GM21367 (cell line): ENCODE results near the gene TP53I13.

ENCODE experiments used
- ATAC-seq: cut with Tn5 transposase; IDR thresholded peaks from one replicate; pipeline ENCODE4 v1.9.1; 2021; ENCODE audit not compliant: unreplicated experiment

Gene TP53I13

DNA sequence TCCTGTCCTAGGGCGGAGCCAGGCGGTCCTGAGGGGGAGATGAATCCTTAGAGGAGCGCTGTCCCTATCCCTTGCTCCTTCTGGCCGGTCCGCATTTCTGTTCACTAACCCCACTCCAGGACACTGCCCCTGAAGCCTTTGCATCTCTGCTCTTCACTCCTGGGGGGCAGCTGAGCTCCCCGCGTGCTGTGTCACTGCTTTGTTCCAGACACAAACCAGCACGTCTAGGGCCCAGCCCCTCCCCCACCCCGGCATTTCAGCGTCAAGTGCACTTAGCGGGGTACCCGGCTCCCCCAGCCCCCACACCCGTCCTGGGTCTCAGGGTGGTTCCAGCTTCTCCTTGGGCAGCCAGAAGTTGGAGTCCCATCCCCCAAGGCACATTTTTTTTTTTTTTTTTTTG lies 45.4 kb downstream of the TP53I13 start:
- no peak for ATAC-seq

DNA sequence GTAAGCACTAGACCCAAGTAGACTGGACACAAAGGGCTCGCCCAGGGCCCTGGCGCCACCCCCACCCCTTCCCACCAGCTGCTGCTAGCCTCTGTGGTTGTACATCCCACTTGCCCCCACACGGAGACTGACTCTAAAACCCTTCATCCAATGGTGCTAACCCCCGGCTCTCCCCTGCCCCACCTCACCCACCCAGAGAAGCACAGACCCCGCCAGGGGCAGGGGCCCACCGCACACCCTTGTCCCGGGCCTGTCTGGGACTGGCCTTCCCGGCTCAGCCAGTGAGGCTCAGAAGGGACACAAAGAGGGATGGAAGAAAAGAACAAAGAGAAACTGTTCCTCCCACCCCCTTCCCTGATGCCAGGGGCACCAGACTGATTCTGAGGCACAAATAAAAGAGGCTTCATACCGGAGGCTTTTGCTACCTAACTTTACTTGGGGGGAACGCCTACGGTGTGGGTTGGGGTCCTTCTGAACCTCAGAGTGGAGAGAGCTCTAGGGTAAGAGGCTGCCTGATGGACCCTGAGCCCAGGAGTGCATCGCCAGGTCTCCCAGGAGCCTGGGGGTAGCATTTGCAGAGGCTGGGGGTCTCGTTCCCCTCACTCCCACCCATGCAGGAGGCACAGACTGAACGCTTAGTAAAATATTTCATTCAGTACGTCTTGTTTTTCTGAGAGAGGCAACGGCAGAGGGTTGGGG lies 46.0 kb downstream of the TP53I13 start:
- ATAC-seq, result no peak

DNA sequence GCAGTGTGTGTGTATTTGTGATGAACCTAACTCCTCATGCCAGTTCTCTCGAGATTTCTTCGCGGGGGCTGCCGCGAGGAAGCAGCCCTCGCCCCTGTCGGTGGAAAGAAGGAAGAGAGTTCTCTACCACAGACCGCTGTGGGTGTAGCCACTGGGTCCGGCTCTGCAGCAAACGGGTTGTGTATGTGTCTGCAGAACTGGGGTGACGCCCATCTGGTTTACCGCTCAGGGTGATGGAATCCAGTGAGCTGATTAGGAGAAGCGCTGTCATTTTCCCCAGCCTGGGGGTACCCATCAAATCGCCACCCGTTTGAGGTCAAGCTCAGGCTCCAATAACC lies 46.5 kb downstream of the TP53I13 start:
- ATAC-seq, result no peak

DNA sequence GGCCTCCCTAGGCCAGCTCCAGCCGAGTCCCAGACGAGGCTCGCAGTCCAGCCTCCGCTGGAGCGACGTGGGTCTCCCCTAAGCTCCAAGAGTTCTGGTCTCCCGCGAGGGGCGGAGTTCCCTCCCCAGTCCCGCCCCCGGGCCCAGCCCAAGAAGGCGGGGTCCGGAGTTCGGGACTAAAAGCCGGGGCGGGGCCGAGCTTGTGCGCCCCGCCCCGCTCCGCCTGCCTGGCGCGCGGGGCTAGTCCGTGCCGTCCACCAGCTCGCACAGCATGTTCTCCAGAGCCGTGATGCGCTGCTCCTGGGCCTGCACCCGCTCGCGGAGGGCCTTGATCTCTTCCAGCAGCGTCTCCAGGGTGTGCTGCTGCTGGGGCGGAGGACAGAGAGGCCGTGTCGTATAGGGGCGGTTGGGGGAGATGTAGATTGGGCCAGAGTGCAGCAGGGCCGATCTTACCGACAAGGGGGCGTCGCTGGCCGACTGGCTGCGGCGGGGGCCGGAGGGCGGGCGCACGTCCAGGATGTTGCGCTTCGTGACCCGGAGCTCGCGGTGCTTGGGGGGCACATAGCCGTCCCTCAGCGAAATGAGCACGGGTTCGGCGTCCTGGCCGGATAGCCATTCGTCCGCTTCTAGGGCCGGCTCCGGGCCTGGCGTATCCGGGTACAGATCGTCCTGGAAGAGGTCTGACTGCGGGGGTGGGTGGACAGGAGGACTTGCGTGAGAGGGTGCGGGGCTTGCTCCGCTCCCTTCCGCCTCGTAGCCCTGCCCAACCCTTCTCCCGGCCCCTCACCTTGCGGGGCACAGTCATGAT lies 47.2 kb downstream of the TP53I13 start:
- no peak for ATAC-seq

DNA sequence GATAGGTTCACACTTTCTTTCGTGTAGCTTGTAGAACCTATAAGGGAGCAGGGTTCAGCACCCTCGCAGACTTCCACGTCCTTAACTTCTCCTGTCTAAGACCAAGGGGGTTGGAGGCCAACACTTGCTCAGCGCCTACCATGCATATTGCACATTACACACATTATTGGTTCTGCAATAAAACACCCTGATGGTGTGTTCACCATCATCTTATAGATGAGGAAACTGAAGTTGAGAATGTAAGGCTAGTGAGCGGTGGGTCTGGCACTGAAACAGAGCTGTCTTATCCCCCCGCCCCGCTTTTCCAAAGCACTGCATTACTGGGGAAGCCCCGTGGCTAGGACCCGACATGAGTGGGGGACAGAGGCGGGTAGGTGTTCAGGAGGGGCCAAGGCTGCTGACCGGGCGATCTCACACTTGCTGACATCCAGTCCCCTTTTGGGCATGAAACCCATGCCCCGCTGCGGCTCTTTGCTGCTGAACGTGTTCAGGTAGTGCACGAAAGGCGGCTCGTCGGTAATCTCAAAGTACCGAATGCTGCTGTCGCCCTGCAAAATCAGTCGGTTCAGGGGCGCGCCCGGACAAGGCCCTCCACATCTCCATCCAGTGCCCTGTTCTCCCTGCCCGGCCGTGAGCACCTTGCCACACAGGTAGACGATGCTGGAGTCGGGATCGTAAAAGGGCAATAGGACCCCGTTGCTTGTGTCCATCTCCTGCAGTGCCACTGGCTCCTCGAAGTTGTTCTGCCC lies 48.0 kb downstream of the TP53I13 start:
- ATAC-seq, result no peak

DNA sequence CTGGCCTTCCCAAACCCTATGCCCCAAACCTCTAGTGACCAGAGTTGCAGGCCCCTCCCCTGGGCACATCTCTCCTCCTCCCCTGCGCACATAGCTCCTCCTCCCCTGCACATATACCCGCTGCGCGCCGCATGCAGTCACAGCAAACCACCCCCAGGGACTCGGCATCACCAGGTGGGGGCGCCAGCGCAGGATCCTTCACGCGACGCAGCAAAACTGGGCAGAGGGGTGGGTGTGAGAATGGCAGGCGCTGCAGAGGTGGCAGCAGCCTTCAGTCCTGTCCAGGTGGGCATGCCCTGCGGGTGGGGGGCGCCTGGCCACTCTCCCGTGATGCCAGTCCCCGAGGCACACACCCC lies 48.6 kb downstream of the TP53I13 start:
- peak; percentile 38 for ATAC-seq

DNA sequence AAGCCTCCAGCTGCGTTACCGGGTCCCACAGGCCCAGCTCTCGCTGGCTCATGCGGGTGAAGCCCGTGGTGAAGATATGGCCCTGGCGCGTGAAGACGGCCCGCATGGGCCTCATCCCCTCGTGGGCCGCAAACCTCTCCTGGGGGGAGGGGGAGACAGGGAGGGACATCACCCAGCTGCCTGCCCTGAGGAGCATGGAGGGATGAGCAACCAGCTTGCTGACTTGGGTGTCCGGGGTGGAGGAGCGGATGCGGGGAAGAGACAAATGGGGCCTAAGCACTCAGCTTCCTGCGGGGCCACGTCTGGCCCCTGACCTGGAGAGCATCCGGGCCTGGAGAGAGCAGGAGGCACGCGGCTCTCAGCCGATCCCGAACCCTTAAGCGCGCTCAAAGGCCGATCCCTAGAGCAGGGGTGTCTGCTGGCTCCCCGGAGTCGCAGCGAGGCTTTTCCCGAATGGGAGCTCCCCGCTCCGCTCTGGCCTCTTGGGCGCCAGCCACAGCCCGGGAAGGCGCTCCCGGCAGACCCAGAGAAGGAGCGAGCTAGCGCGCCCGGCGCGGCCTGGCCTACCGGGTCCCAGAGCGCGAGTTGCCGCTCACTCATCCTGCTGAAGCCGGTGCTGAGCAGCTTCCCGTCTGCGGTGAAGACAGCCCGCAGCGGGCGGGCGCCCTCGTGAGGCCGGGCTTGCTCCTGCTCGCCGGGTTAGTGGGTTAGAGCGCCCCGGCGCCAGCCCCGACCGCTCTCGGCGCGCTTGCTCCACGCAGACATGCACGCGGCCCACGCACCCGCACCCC lies 49.2 kb downstream of the TP53I13 start:
- ATAC-seq, result no peak

DNA sequence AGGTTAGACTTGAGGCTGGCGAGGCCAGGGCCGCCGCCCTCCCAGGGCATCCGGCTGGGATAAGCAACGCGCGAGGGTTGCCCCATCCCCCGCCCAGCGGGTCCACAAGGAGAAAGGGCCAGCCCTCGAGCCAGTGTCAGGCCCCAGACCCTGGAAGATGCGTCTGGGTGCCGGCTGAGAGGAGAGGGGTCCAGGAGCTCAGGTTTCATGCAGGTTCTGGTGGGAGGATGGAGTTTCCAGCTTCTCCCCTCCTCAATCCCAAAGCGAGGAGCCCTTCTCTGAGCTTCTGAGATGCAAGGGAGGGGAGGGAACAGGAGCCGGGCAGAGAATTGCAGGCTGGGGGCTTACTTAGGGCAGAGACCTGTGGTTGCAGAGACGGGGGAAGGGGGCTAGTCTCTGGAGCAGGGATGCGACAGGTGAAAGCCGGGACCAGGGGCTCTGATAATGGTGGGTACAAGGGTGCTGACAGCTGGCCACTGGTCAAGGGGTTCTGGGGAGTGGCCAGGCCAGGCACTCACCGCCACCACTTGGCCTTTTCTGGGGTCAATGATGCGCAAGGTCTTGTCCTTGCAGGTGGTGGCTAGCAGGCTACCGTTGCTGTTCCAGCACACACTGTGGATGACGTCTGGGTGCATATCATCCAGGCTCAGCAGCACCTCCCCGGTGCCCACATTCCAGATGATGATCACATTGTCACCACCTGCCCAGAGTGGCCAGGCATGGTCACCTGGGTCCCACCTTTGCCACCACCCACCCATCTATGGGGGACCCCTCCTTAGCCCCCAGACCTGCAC lies 50.0 kb downstream of the TP53I13 start:
- ATAC-seq, result no peak

DNA sequence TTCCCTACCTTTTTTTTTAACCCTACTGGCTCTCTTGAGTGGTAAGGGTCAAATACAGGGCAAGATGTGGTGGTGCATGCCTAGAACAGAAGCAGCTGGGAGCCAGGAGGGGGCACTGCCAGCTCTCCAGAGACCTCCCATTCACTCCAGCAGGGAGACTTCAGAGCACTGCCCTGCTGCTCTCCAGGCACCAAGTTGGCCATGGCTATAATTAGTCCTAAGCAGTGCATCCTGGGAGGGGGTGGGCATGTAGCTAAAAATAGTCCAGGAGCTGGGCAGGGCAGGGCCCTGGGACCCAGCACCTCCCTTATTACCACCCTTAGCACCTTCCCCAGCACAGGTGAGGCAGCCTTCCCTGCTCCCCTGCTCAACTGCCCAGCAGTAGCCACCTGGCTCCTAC lies 50.8 kb downstream of the TP53I13 start:
- ATAC-seq, result no peak

DNA sequence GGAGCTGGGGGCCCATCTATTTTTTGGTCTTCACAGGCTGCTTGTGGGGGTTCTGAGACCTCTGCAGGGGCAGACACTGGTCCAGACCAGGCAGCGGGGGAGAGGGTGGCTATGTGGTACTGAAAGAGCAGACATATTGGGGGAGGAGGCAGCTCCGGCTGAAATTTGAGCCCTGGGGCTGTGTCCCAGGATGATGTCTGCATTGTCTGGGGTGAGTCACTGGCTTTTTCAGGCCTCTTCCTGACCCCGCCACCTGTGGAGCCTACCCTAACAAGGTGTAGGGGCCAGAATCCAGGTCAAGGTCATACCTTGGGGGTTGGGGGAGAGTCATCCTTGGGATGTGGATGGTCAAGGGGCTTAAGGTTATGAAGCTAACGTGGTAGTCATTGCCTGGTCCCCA lies 51.8 kb downstream of the TP53I13 start:
- no peak for ATAC-seq

DNA sequence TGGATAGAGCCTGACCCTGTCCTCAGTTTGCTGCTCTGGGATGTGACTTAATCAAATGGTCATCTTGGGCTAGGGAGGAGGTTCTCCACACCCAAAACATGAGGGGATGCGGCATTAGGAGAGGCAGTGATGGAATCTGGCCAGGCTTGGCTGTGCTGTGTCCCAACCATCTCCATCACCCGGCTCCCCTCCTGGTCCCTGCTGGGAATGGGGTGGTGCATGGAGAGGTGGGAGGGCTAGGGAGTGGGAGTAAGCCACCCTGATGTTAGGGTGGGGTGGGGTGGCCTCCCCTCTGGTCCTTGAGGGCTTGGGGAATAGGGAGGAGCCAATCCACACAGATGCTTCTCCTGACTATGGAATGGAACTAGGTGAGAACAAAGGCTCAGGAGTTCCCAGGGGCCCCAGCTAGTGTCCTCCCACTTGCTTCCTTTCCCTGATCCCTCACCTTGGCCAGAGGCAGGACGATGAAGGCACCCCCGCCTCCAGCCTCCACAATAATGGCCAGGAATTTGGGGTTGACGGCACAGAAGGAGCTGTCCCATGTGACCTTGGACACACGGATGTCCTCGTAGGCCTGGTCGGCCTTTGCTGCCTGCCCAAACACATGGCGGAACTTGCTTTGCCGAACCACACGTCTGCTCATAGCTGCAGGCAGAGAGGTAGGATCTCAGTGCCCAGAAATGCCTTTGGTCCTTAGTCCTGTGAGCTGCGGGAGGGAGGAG lies 52.4 kb downstream of the TP53I13 start:
- ATAC-seq, result no peak

DNA sequence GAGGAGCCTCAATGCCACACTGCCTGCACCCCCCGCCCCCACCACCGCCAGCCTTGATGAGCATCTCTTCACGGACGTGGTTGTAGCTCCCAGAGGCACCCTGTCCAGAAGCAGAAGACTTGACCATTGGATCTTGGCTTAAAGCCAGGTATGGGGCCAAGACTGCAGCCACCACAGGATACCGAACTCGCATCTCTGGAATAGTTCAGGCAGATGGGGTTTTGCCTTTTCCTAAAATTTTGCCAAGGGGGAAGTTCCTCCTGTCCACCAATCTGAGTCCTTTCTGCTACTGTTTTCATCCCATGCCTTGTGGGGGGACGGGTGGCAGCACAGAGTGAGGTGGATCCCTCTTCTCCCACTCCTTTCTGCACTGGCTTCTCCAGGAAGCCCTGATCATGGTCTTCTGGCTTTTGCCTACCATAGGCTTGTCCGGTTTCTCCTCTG lies 53.3 kb downstream of the TP53I13 start:
- ATAC-seq, result no peak
